HUES64 (cell line): ENCODE results near the gene COMP.

Experiments used
- H3K27ac ChIP-seq: 2 replicates; pipeline ENCODE4 v1.7.0; 2013; ENCODE audit warnings: low read depth, low read length, inconsistent platforms
- H3K27me3 ChIP-seq: 2 replicates; pipeline ENCODE4 v1.6.1; 2013; ENCODE audit warnings: mild to moderate bottlenecking, low read length; ENCODE audit not compliant: insufficient read depth
- H3K36me3 ChIP-seq: 2 replicates; pipeline ENCODE4 v1.6.1; 2013; ENCODE audit warnings: mild to moderate bottlenecking, low read length; ENCODE audit not compliant: insufficient read depth
- H3K4me1 ChIP-seq: 2 replicates; pipeline ENCODE4 v1.6.1; 2013; ENCODE audit warnings: mild to moderate bottlenecking, low read length, moderate library complexity; ENCODE audit not compliant: insufficient read depth
- H3K4me3 ChIP-seq: 2 replicates; pipeline ENCODE4 v1.5.1; 2013; ENCODE audit warnings: mild to moderate bottlenecking, low read length, moderate library complexity
- H3K9ac ChIP-seq: 2 replicates; pipeline ENCODE4 v1.6.1; 2013; ENCODE audit warnings: mild to moderate bottlenecking, low read depth, low read length
- H3K9me3 ChIP-seq: 2 replicates; pipeline ENCODE4 v1.6.1; 2013; ENCODE audit warnings: low read depth, low read length; ENCODE audit not compliant: insufficient read depth
- WGBS: fragments of 150-250, 120-280 bp; methylation state at CpG from one replicate; pipeline ENCODE4 v1.1.7; 2013; ENCODE audit warnings: missing lambda C conversion rate; 5-methylcytosine and 5-hydroxymethylcytosine counted together

The COMP gene

GRCh38 chr19:18781047-18781600, 10.0 kb downstream of the COMP start:
- no peak overlapping the region for H3K27ac ChIP-seq
- peaks cover 3% of the 10 kb centered on the region; the same call in 1 of the 2 replicates for H3K4me1 ChIP-seq
- H3K27me3 ChIP-seq = peaks cover 98% of the 10 kb centered on the region
- H3K4me3 ChIP-seq = no peak overlapping the region
- no peaks in the 10 kb centered on the region for H3K9me3 ChIP-seq
- H3K36me3 ChIP-seq = no peaks in the 10 kb centered on the region
- WGBS = 88% methylated on average over 14 of the region's 14 CpGs
- no peak overlapping the region for H3K9ac ChIP-seq

- Histone ChIP-seq H3K9ac (no peak overlapping the region), H3K27ac (no peak overlapping the region), H3K36me3 (no peaks in the 10 kb centered on the region), H3K27me3 (peaks cover 98% of the 10 kb centered on the region), H3K9me3 (no peaks in the 10 kb centered on the region), H3K4me3 (no peak overlapping the region), H3K4me1 (peaks cover 3% of the 10 kb centered on the region; the same call in 1 of the 2 replicates)
- WGBS = 66% methylated on average over 10 of the region's 10 CpGs
Measured at GRCh38 chr19:18780631-18781030, 10.5 kb downstream of the COMP start.

GRCh38 chr19:18780081-18780480, 11.0 kb downstream of the COMP start:
- Histone ChIP-seq H3K4me3 (no peak overlapping the region), H3K27ac (no peak overlapping the region), H3K9me3 (no peaks in the 10 kb centered on the region), H3K27me3 (peaks cover 99% of the 10 kb centered on the region), H3K9ac (no peak overlapping the region), H3K36me3 (no peaks in the 10 kb centered on the region), H3K4me1 (no peaks in the 10 kb centered on the region)
- WGBS = 86% methylated on average over 17 of the region's 17 CpGs

DNA sequence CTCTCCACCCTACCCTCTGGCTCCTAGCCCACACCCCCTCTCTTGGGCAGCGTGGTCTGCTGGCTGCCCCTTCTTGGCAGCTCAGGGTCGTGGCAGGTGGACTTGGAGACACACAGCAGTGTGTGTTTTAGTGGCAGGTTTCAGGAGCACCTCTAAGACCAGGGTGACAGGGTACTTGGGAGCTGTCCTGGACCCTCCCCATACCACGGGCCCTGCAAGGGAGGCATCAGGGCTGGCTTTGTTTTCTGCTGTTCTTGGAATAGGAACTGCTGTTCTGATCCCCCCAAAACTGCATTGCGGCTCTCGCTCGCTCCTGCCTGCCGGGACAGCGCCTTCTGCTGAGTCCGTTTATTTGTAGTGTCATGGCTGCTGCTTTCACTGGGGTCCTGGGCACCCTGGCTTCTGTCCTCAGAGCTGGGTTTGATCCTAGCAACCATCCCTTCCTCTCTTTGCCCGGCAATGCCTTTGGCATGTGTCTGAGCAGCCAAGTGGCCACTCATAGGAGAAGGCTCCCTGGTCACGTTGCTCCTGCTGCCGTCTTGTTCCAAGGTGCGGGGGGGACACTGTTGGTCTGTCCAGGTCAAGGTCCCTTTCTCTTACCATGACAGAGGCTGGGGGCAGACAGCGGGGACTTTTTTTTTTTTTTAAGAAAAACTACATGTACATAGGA, 12.1 kb downstream of the COMP start:
- WGBS = 78% methylated on average over 13 of the region's 14 CpGs
- H3K9ac ChIP-seq = no peak overlapping the region
- H3K27ac ChIP-seq = no peak overlapping the region
- H3K4me3 ChIP-seq = no peak overlapping the region
- no peaks in the 10 kb centered on the region for H3K36me3 ChIP-seq
- no peaks in the 10 kb centered on the region for H3K9me3 ChIP-seq
- peaks cover 100% of the 10 kb centered on the region for H3K27me3 ChIP-seq
- no peaks in the 10 kb centered on the region for H3K4me1 ChIP-seq

DNA sequence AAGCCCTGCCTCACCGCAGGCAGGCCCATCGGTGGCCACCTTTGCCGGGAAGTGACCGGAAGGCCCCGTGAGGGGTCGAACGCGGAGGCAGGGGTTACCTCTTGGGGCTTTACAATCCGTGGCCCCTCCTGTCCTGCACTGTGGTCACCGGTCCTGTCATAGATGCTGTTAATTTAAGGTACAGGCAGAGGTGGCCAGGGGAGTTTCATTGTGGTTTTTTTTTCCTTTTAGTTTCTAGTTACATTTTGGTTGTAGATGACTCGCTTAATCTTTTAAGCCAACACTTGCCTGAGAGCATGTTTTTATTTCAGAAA, 13.1 kb downstream of the COMP start:
- 54% methylated on average over 10 of the region's 11 CpGs for WGBS
- Histone ChIP-seq H3K9ac (no peak overlapping the region), H3K4me1 (no peaks in the 10 kb centered on the region), H3K27ac (no peak overlapping the region), H3K36me3 (no peaks in the 10 kb centered on the region), H3K4me3 (no peak overlapping the region), H3K27me3 (peaks cover 100% of the 10 kb centered on the region), H3K9me3 (no peaks in the 10 kb centered on the region)

- Histone ChIP-seq H3K4me3 (no peak overlapping the region), H3K27ac (no peak overlapping the region), H3K27me3 (peaks cover 100% of the 10 kb centered on the region), H3K9ac (no peak overlapping the region), H3K4me1 (no peaks in the 10 kb centered on the region), H3K36me3 (no peaks in the 10 kb centered on the region), H3K9me3 (no peaks in the 10 kb centered on the region)
- WGBS = 42% methylated on average over 71 of the region's 71 CpGs
Measured at GRCh38 chr19:18777301-18778075, 13.6 kb downstream of the COMP start.

- Histone ChIP-seq H3K36me3 (no peaks in the 10 kb centered on the region), H3K27me3 (peaks cover 100% of the 10 kb centered on the region), H3K4me3 (no peak overlapping the region), H3K9me3 (no peaks in the 10 kb centered on the region), H3K4me1 (no peaks in the 10 kb centered on the region), H3K27ac (no peak overlapping the region), H3K9ac (no peak overlapping the region)
- WGBS = 64% methylated on average over 12 of the region's 12 CpGs
Measured at GRCh38 chr19:18776736-18777135, 14.4 kb downstream of the COMP start.

GRCh38 chr19:18776288-18776594, 14.9 kb downstream of the COMP start:
- no peaks in the 10 kb centered on the region for H3K4me1 ChIP-seq
- H3K27me3 ChIP-seq = peaks cover 100% of the 10 kb centered on the region
- H3K27ac ChIP-seq = no peak overlapping the region
- H3K4me3 ChIP-seq = no peak overlapping the region
- H3K9me3 ChIP-seq = no peaks in the 10 kb centered on the region
- H3K9ac ChIP-seq = no peak overlapping the region
- 68% methylated on average over 8 of the region's 8 CpGs for WGBS
- H3K36me3 ChIP-seq = no peaks in the 10 kb centered on the region

- H3K4me3 ChIP-seq = no peak overlapping the region
- WGBS = 89% methylated on average over 33 of the region's 33 CpGs
- H3K4me1 ChIP-seq = no peaks in the 10 kb centered on the region
- no peak overlapping the region for H3K27ac ChIP-seq
- no peaks in the 10 kb centered on the region for H3K36me3 ChIP-seq
- peaks cover 99% of the 10 kb centered on the region for H3K27me3 ChIP-seq
- H3K9ac ChIP-seq = no peak overlapping the region
- H3K9me3 ChIP-seq = no peaks in the 10 kb centered on the region
Measured at GRCh38 chr19:18775586-18776287, 15.4 kb downstream of the COMP start.

- Histone ChIP-seq H3K9ac (no peak overlapping the region), H3K36me3 (no peaks in the 10 kb centered on the region), H3K9me3 (no peaks in the 10 kb centered on the region), H3K27me3 (peaks cover 99% of the 10 kb centered on the region), H3K4me1 (no peaks in the 10 kb centered on the region), H3K27ac (no peak overlapping the region), H3K4me3 (no peak overlapping the region)
- WGBS = 91% methylated on average over 40 of the region's 40 CpGs
Measured at GRCh38 chr19:18774782-18775444, 16.2 kb downstream of the COMP start.

- H3K27ac ChIP-seq = no peak overlapping the region
- 93% methylated on average over 11 of the region's 11 CpGs for WGBS
Measured at GRCh38 chr19:18774107-18774506, 17.0 kb downstream of the COMP start.

More at GRCh38 chr19:18774107-18774506, 17.0 kb downstream of the COMP start:
- Histone ChIP-seq H3K27me3 (peaks cover 97% of the 10 kb centered on the region), H3K4me1 (no peaks in the 10 kb centered on the region), H3K9me3 (no peaks in the 10 kb centered on the region), H3K36me3 (no peaks in the 10 kb centered on the region), H3K4me3 (no peak overlapping the region), H3K9ac (no peak overlapping the region)
